ENCODE results near the gene MPC2. TPM values are rescaled to one million over a fixed set of nuclear protein-coding genes. Genes with fewer than 3 reads are reported as not detected.
"Not testable (repeated sequence)": the region's sequence is repeated elsewhere in the genome, so short reads cannot be mapped to it uniquely, and the experiment has no call there.

The MPC2 gene
- total and polyA plus RNA-seq, 4 donors: 32.8 to 56.4 (median 49.4) TPM

DNA sequence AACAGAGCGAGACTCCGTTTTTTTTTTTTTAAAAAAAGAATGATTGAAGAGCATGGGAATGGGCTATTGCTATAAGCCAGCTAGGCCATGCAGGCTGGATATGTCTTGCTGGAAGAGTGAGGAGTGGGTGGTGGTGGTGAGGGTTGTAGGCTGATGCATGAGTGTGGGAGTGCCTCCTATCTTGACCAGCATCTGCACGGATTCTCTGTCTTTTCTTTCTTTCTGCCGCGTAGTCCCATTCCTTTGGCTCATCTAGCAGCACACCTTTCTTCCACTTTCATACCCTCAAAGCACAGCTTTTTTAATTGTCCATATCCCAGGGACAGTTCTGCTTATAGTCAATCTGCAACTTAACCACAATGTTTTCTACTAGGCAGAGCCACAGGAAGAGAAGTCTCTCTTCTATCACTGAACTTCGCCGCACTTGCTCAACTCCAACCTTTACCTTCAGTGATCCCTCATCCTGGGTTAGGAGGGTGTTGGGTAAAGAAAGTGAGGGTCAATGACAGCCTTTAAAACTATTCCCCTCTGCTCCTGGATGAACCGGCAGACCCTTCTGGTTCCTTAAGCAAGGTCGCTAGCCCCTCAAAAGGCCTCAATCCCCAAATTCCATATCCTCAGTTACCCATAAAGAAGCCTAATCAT, 38.2 kb downstream of the MPC2 start:
- no peaks in the 10 kb centered on the region for H3K27me3 ChIP-seq (ENCODE audit: control insufficient read depth in 3 of 3, insufficient read depth in 3 of 3, low read length in 2 of 3)
- 89 to 98% methylated on average over 9 of the region's 9 CpGs for WGBS, 2 donors
- DNase-seq (no peak), ATAC-seq (ENCODE audit: insufficient read depth, low FRiP score) (no peak)
- H3K27ac ChIP-seq (ENCODE audit: low read depth in 1 of 2, low read length in 1 of 2): no peak overlapping the region
- H3K4me3 ChIP-seq: no peak overlapping the region
- TF ChIP-seq, protein P1, sequence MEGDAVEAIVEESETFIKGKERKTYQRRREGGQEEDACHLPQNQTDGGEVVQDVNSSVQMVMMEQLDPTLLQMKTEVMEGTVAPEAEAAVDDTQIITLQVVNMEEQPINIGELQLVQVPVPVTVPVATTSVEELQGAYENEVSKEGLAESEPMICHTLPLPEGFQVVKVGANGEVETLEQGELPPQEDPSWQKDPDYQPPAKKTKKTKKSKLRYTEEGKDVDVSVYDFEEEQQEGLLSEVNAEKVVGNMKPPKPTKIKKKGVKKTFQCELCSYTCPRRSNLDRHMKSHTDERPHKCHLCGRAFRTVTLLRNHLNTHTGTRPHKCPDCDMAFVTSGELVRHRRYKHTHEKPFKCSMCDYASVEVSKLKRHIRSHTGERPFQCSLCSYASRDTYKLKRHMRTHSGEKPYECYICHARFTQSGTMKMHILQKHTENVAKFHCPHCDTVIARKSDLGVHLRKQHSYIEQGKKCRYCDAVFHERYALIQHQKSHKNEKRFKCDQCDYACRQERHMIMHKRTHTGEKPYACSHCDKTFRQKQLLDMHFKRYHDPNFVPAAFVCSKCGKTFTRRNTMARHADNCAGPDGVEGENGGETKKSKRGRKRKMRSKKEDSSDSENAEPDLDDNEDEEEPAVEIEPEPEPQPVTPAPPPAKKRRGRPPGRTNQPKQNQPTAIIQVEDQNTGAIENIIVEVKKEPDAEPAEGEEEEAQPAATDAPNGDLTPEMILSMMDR (IDR thresholded peaks at IDR 0.05; ENCODE audit: control extremely low read depth, extremely low read depth): no peak
- H3K36me3 ChIP-seq (ENCODE audit: control insufficient read depth in 4 of 4, insufficient read depth in 4 of 4, low read length in 4 of 4): no peaks in the 10 kb centered on the region
- no peak overlapping the region for H3K9ac ChIP-seq (ENCODE audit: insufficient read depth in 1 of 2, low read length in 2 of 2)
- H3K9me3 ChIP-seq (ENCODE audit: control insufficient read depth in 4 of 4, insufficient read depth in 3 of 4, low read length in 3 of 4): no peaks in the 10 kb centered on the region
- no peaks in the 10 kb centered on the region for H3K4me1 ChIP-seq (ENCODE audit: control insufficient read depth in 5 of 5, insufficient read depth in 5 of 5, low read length in 5 of 5)

DNA sequence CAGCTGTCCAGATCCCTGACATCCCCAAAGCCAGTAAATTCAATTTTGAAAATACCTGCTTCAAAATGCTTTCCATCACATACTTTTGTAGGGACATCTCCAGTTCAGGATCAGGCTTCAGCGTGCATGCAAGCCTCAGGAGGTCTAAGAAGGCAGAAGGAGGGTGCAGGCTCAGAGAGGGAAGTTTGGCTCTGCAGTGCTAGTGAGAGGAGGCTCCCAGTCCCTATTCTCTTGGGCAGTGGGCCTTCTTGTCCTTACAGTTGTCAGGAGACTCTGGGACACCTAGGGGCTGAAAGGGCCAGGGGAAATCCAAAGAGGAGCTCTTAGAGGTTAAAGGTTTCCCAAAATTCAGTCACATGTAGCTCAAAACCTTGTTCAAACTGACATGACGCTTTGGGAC, 43.1 kb downstream of the MPC2 start:
- H3K4me3 ChIP-seq: no peak overlapping the region
- no peaks in the 10 kb centered on the region for H3K4me1 ChIP-seq (ENCODE audit: control insufficient read depth in 5 of 5, insufficient read depth in 5 of 5, low read length in 5 of 5)
- H3K9ac ChIP-seq (ENCODE audit: insufficient read depth in 1 of 2, low read length in 2 of 2): no peak overlapping the region
- ATAC-seq (ENCODE audit: insufficient read depth, low FRiP score): no peak
- no peak overlapping the region for H3K27ac ChIP-seq (ENCODE audit: low read depth in 1 of 2, low read length in 1 of 2)
- WGBS, 2 donors: 84% methylated on average over 2 of the region's 2 CpGs
- no peaks in the 10 kb centered on the region for H3K36me3 ChIP-seq (ENCODE audit: control insufficient read depth in 4 of 4, insufficient read depth in 4 of 4, low read length in 4 of 4)
- H3K27me3 ChIP-seq (ENCODE audit: control insufficient read depth in 3 of 3, insufficient read depth in 3 of 3, low read length in 2 of 3): no peaks in the 10 kb centered on the region
- H3K9me3 ChIP-seq (ENCODE audit: control insufficient read depth in 4 of 4, insufficient read depth in 3 of 4, low read length in 3 of 4): no peaks in the 10 kb centered on the region
- no peak for DNase-seq
- TF ChIP-seq, protein P1 (IDR thresholded peaks at IDR 0.05; ENCODE audit: control extremely low read depth, extremely low read depth): no peak

DNA sequence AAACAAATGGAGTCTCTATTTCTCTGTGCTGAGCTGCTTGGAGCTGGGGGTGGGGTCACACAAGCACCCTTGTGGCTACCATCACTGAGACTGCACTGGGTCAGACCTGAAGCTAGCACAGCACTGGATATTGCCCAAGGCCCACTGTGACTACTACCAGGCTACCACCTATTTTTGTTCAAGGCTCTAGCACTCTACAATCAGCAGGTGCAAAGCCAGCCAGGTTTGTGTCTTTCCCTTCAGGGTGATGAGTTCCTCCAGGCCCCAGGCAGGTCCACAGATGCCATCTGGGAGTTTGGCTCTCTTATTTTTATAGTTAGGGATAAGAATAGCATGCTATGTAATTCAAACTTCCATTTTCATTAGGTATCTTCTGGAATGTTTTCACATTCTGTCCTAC, 46.5 kb downstream of the MPC2 start:
- H3K9ac ChIP-seq (ENCODE audit: insufficient read depth in 1 of 2, low read length in 2 of 2): no peak overlapping the region
- H3K4me3 ChIP-seq: no peak overlapping the region
- TF ChIP-seq, protein P1 (IDR thresholded peaks at IDR 0.05; ENCODE audit: control extremely low read depth, extremely low read depth): no peak
- no peaks in the 10 kb centered on the region for H3K27me3 ChIP-seq (ENCODE audit: control insufficient read depth in 3 of 3, insufficient read depth in 3 of 3, low read length in 2 of 3)
- no peaks in the 10 kb centered on the region for H3K36me3 ChIP-seq (ENCODE audit: control insufficient read depth in 4 of 4, insufficient read depth in 4 of 4, low read length in 4 of 4)
- H3K9me3 ChIP-seq (ENCODE audit: control insufficient read depth in 4 of 4, insufficient read depth in 3 of 4, low read length in 3 of 4): no peaks in the 10 kb centered on the region
- H3K4me1 ChIP-seq (ENCODE audit: control insufficient read depth in 5 of 5, insufficient read depth in 5 of 5, low read length in 5 of 5): no peaks in the 10 kb centered on the region
- ATAC-seq (ENCODE audit: insufficient read depth, low FRiP score) (no peak), DNase-seq (no peak)
- H3K27ac ChIP-seq (ENCODE audit: low read depth in 1 of 2, low read length in 1 of 2): no peak overlapping the region

DNA sequence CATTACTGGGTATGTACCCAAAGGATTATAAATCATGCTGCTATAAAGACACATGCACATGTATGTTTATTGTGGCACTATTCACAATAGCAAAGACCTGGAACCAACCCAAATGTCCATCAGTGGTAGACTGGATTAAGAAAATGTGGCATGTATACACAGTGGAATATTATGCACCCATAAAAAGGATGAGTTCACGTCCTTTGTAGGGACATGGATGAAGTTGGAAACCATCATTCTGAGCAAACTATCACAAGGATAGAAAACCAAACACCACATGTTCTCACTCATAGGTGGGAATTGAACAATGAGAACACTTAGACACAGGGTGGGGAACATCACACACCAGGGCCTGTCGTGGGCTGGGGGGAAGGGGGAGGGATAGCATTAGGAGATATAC, 49.7 kb downstream of the MPC2 start:
- ATAC-seq (ENCODE audit: insufficient read depth, low FRiP score); H3K27me3 ChIP-seq (ENCODE audit: control insufficient read depth in 3 of 3, insufficient read depth in 3 of 3, low read length in 2 of 3); H3K4me3 ChIP-seq; H3K9ac ChIP-seq (ENCODE audit: insufficient read depth in 1 of 2, low read length in 2 of 2); H3K36me3 ChIP-seq (ENCODE audit: control insufficient read depth in 4 of 4, insufficient read depth in 4 of 4, low read length in 4 of 4); H3K4me1 ChIP-seq (ENCODE audit: control insufficient read depth in 5 of 5, insufficient read depth in 5 of 5, low read length in 5 of 5); DNase-seq; H3K9me3 ChIP-seq (ENCODE audit: control insufficient read depth in 4 of 4, insufficient read depth in 3 of 4, low read length in 3 of 4); H3K27ac ChIP-seq (ENCODE audit: low read depth in 1 of 2, low read length in 1 of 2): not testable (repeated sequence)
- 95 to 96% methylated on average over 2 of the region's 2 CpGs for WGBS, 2 donors

Data from lung (tissue), 12 donors.